CD4-positive, alpha-beta T cell treated with Interleukin-4 for 1 hour (primary cell): Measurements from ENCODE around the gene IDH3B.
A peak's percentile ranks its signal among the peaks of the same experiment; 100 is the strongest.
"Not testable (repeated sequence)": the region's sequence is repeated elsewhere in the genome, so short reads cannot be mapped to it uniquely, and the experiment has no call there.

Experiments
- DNase-seq, 2 donors: peaks; one replicate each; pipeline ENCODE4 v3.0.0-alpha.2; 2020 to 2022

IDH3B gene

GRCh38 chr20:2694008-2694471 lies 30.0 kb upstream of the IDH3B start:
- no peak for DNase-seq

DNA sequence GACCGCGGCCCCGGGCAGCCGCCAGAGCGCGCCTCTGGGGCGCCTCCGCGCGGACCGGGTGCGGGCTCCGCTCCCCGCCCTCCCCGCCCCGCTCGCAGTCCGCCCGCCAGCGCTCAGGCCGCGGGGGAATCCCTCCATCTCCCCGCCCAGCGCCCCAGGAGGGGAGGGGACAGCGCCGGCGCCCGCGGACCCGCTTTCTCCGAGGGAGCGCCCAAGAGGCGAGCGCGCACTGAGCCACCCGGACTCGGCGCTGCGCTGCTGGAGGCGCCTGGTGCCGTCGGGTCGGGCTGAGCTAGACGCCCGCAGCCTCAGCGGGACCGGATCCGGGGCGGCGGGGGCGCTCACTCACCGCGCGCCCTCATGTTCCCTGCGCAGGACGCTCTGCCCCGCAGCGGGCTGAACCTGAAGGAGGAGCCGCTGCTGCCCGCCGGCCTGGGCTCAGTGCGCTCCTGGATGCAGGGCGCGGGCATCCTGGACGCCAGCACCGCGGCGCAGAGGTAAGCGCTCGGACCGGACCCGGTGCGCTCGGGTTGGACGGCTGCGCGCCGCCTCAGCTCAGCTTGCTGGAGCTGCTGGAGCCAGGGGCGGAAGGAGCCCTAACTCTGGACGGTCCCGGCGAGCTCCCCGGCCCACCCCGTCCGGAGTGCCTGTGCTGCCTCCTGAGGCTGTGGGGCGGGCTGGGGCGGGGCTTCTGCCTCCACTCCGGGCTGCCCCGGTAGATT lies 29.4 kb upstream of the IDH3B start:
- DNase-seq: peak; percentile 52 to 64

DNA sequence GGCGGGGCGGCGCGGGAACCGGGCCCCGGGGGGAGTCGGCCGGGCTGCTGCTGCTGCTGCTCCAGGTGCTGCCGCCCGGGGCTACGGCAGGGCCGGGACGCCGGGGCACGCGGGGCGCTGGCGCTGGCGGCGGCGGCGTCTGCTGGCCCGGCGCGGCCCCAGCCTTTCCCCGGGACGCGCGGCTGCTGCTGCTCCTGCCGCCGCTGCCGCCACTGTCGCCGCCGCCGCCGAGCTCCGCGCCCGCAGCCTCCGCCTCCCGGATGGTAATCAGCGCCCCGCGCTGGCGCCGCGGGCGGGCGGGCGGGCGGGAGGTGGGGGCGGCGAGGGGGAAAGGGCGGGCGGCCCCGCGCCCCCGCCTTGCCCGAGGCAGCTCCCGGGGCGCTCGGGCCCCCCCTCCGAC lies 28.9 kb upstream of the IDH3B start:
- DNase-seq: no peak

- DNase-seq: peak; percentile 38 to 42
Observed at GRCh38 chr20:2692036-2692885, 28.2 kb upstream of the IDH3B start, which contains the start of gene EBF4. Gene EBF4 (plus strand): TSS chr20:2692780. CDS start chr20:2693646, 866 bp downstream.

DNA sequence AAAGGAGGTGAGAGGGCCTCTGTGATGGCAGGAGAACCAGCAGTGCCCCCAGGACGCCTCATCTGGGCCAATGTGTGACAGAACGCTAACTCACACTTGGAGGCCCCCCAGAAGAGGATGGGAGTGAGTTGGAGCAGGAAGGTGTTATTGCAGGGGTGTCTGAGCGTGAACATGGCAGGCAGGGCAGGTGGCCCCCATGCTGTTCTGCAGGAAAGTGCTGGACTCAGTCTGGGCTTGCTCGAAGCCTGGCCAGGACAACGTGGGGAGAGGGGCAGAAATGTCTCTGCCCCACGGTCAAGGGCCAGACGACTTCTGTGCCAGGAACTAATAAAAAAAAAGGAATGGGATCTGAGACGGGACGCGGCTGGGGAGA lies 27.6 kb upstream of the IDH3B start:
- DNase-seq: no peak

DNA sequence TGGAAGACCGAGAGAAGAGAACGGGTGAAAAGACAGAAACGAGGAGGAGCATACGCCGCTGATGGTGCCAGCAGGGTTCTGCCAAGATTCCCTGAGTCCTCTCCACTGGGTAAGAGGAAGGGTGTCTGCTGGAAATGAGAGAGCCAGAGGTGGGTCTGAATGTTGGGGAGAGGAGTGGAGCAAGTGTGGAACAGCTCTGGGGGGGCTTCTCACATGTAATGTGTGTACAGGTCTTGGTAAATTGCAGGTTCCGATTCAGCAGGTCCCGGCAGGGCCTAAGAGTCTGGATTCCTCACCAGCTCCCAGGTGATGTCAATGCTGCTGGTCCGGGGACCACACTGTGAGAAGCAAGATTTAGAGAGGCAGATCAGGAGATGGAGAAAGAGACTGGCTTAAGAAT lies 27.1 kb upstream of the IDH3B start:
- no peak for DNase-seq

DNA sequence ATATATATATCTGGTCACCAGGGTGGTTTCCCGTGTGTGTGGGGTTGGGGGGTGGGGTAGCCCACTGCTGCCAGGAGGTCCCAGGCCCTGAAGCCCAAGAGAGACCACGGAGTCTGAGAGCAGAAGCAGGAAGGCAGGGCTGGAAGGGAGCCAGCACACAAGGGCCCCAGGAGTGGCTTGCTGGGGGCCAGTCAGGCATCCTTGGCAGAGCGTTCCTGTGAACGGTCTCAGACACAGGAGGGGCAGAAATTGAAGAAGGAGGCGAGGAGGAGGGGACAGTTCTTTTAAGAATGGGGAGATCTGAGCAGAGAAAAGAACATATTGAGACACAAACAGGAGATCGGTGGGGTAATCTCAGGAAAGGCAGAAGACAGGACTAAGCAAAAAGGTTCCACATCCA lies 26.7 kb upstream of the IDH3B start:
- DNase-seq: no peak

GRCh38 chr20:2690213-2690612 lies 26.2 kb upstream of the IDH3B start:
- DNase-seq: no peak

DNA sequence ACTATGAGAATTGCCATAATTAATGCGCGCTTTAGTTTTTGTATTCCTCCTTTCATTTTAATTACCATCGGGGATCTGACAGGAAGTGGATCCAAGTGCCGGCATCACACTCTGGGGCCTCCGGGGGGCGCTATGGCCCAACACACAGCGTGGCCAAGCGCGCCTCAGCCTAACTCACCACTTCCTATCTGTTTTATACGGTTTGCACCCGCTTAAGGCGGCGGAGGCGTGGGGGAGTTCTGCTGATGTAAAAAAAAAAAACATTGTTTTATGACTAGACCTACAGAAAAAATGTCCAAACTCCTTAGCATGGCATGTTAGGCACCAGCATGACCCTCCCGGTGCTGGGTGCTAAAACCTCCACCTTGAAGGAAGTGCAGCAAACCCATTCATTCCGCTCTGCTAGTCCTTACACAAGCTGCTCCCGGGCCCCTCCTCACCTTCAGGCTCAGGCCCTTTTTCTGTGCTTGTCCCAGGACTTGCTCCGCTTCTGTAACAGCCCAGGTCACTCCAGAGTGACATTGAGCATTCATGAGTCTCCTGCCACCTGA lies 24.1 kb upstream of the IDH3B start:
- DNase-seq: peak; percentile 82 to 83

DNA sequence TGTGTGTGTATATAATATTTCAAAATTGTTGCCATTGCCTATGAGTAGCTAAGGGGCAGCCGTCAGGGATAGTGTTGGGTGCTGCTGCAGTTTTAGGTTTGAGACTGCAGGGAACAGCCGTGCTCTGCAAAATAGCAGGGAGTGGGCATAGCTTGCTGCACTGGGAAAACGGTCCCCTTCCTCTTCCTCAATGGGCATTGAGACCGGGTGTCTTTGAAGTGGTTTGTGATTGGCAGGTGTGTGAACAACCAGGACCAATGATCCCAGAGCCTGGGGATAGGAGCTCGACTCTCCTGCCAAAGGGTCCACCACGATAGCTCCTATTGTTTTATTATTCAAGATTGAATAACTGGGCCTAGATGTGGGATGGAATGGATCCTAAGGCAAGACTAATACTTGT lies 23.5 kb upstream of the IDH3B start:
- DNase-seq: no peak

DNA sequence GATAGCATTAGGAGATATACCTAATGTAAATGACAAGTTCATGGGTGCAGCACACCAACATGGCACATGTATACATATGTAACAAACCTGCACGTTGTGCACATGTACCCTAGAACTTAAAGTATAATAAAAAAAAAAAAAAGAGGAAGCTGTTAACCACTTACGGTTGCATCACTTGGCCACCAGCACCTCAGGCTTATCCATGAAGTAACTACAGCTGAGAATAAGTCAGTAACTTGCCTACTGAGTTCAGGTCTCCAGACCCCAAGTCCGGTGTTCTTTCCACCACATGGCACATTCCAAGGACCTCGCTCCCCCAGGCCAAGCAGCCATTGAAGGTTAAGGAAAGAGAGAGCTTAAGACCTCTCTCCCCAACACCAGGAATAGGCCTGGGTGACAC lies 20.8 kb upstream of the IDH3B start:
- peak in 1 of 2 donors; percentile 28 for DNase-seq

- DNase-seq: not testable (repeated sequence)
Observed at GRCh38 chr20:2682040-2682439, 18.0 kb upstream of the IDH3B start.

GRCh38 chr20:2680046-2680445 lies 16.0 kb upstream of the IDH3B start:
- DNase-seq: no peak

DNA sequence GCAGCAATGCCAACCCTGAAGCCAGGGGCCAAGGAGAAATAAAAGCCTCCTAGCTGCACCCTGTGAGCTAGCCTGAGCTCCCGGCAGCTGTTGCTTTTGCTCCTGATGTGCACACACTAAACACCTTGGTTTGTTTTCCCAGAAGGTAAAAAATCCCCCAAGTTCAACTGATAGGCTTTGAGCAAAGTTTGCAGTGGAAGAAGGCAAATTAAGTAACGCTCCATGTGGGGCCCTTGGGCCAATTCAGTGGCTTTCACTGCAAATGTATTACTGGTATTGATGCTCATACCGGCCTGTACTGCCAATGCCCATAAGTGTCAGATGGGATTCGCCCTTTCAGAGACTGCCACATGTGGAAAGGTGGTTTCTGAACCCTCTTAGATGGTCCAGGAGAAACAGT lies 9.4 kb upstream of the IDH3B start:
- no peak for DNase-seq

- DNase-seq: no peak
Observed at GRCh38 chr20:2672446-2672845, 8.4 kb upstream of the IDH3B start.

DNA sequence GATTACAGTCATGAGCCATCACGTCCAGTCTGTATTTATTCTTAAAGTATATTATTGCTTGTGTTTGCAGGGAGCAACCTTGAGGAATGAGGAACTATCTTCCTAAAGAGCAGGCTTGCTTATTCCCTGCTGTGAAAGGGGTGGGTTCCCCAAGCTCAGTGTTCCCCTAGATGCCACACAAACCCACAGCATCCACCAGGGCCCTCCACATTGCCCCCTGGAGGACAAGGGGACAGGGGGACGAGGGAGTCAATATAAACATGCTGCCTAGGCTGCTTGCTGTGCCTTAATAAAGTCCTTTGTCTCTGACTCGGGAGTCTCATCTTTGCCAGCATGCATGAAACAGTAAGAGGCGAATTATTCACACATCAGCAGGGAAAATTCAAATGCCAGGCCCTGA lies 8.0 kb upstream of the IDH3B start:
- no peak for DNase-seq

GRCh38 chr20:2663364-2663886 lies 591 bp downstream of the IDH3B start:
- DNase-seq: no peak

GRCh38 chr20:2659547-2659946 lies 4.5 kb downstream of the IDH3B start:
- no peak for DNase-seq

DNA sequence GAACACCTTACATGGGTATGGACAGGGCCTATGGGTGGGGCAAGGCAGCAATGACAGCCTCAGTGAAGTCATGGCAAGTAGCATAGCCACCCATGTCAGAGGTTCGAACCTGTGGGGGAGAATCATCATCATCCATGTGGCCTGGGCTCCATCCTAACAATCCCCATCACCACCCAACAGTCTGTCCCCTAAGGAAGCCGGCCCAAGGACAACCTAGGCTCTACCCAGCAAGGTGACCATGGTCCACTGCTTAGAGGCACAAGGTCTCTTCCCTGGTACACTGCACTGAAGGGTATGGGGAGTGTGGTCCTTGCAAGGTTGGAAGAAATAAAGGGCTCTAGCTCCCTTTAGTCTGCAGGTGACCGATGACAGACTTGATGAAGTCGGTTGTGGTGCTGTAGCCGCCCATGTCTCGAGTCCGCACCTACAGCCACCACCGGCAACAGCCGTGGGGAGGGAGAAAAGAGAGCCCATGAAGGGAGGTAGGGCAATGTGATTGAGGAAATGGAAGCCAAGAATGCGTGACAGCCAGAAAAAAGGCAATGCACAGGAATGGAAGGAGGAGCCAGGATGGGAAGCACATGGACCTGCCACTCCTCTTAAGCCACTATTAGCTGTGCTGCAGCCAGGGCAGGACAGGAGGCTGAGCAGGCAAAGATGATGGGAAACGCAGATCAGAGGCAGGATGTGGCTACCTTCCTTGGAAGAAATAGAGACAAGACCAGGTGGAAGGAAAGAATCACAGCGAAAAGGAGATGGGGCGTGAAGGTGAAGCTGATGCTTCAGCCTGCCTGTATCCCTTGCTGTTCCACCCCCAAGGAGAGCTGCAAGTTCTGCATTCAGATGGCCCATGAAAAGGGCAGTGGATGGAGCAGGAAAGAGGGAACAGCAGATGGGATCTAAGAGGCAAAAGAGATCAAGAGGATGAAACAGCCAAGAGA lies 5.3 kb downstream of the IDH3B start:
- DNase-seq: no peak

- DNase-seq: no peak
Observed at GRCh38 chr20:2657674-2658073, 6.3 kb downstream of the IDH3B start.

DNA sequence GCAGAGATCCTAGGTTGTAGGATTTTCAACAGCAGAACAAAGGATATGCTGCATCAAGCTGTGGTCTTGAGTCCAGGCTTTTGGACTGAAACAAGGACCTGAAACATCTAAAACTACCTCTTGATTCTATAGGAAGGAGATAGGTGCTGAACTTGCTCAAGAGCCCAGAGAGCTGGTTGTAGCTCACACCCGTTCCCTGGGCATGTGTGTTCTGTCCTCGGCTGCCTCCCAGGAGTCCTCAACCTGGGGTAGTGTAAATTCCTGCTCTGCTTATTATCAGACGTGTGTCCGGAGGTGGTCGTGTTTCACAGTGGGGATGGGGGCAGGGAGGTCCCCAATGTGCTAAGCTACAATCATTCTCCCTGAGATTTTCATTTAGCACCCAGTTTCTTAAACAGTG lies 6.8 kb downstream of the IDH3B start:
- DNase-seq: no peak

- no peak for DNase-seq
Observed at GRCh38 chr20:2656471-2657117, 7.4 kb downstream of the IDH3B start.
